Activated CD8-positive, alpha-beta T cell treated with anti-CD3 and anti-CD28 coated beads for 36 hours (primary cell): ENCODE results near the gene ZNF341. TPM values are rescaled to one million over a fixed set of nuclear protein-coding genes. Genes with fewer than 3 reads are reported as not detected.

Experiments
- ATAC-seq: fragments of 200-7000 bp; cut with Tn5 transposase; one replicate; pipeline ENCODE4 v1.10.0; 2021; ENCODE audit warnings: mild to moderate bottlenecking, moderate library complexity
- CTCF ChIA-PET: fragments of 350-600 bp; sonication (Branson Sonifier 250); formaldehyde crosslinking; loops from one replicate; lab custom pipeline; 2021; ENCODE audit warnings: antibody characterized with exemption; lab: Charles Lee
- POLR2A ChIA-PET: fragments of 350-600 bp; sonication (Branson Sonifier 250); formaldehyde crosslinking; loops from one replicate; lab custom pipeline; 2021; ENCODE audit warnings: antibody characterized with exemption; lab: Charles Lee
- DNase-seq: peaks from one replicate; pipeline ENCODE4 v3.0.0-alpha.2; 2020
- H3K27ac Mint-ChIP-seq: one replicate; pipeline ENCODE4 v1.8.0; 2021; ENCODE audit warnings: mild to moderate bottlenecking, mixed read lengths
- H3K27me3 Mint-ChIP-seq: one replicate; pipeline ENCODE4 v1.8.0; 2021; ENCODE audit warnings: mixed read lengths
- H3K36me3 Mint-ChIP-seq: one replicate; pipeline ENCODE4 v1.8.0; 2021; ENCODE audit warnings: low read depth, mixed read lengths
- H3K4me1 Mint-ChIP-seq: one replicate; pipeline ENCODE4 v1.8.0; 2021; ENCODE audit warnings: low read depth, mixed read lengths
- H3K4me3 Mint-ChIP-seq: one replicate; pipeline ENCODE4 v1.8.0; 2021; ENCODE audit warnings: mild to moderate bottlenecking, moderate library complexity, mixed read lengths
- H3K9me3 Mint-ChIP-seq: one replicate; pipeline ENCODE4 v1.8.0; 2021; ENCODE audit warnings: mixed read lengths
- CTCF ChIP-seq: fragments of 200-600 bp; IDR thresholded peaks from one replicate; pipeline ENCODE4 v1.8.0; 2022; ENCODE audit warnings: antibody characterized with exemption, mild to moderate bottlenecking
- intact Hi-C: fragments of 100-400 bp; cut with micrococcal nuclease; formaldehyde crosslinking; loops from one replicate; pipeline ENCODE4 v1.10.0; 2022
- total RNA-seq, 2 experiments: library from RNA; stranded (reverse); gene quantifications; one replicate each; pipeline ENCODE4 v1.2.3, GENCODE V29; 2021

Gene ZNF341
- total RNA-seq, 2 experiments from 2014 or later: 4.3 to 5.0 TPM

GRCh38 chr20:33788351-33789049, 56.7 kb downstream of the ZNF341 start:
- intact Hi-C loops: no loop called here
- ChIA-PET POLR2A (interaction anchor here (0.6 kb wide), 1 partner anchor 998 kb away, joined by 3 read pairs; no protein-coding TSS in a partner anchor), CTCF (interaction anchor here (0.6 kb wide), 1 partner anchor 307 kb away, joined by 3 read pairs; no protein-coding TSS in a partner anchor)
- H3K27ac Mint-ChIP-seq: no peak overlapping the region
- no peaks in the 10 kb centered on the region for H3K9me3 Mint-ChIP-seq
- peaks cover 5% of the 10 kb centered on the region for H3K36me3 Mint-ChIP-seq
- no peak for ATAC-seq
- peaks cover 10% of the 10 kb centered on the region for H3K4me1 Mint-ChIP-seq
- DNase-seq: no peak
- H3K27me3 Mint-ChIP-seq: no peaks in the 10 kb centered on the region
- TF ChIP-seq CTCF: no peak
- H3K4me3 Mint-ChIP-seq: no peak overlapping the region

DNA sequence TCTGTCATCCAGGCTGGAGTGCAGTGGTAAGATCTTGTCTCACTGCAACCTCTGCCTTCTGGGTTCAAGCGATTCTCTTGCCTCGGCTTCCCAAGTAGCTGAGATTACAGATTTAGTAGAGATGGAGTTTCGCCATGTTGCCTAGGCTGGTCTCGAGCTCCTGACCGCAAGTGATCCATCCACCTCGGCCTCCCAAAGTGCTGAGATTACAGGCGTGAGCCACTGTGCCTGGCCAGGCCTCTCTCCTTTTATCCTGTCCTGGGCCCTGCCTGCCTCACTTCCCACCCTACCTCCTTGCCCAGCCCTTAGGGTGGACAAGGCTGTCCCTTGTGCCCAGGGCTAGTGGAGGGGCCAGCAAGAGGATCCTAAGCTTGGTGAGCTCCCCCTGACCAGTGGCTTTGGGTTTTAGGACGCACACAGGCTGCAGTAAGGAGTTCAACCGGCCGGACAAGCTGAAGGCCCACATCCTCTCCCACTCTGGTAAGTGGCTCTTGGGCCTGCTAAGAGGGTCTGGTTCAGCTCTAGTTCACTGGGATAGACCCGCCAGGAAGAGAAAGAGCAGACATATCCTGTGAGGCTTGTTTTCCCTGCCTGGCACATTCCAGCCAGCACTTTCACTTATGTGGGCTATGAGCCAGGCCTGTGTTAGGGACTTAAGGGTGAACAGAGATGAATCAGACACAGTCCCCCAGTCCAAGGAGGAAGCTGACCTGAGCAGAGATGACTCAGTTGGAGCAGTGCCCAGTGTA, 57.5 kb downstream of the ZNF341 start:
- no peak for ATAC-seq
- no peak overlapping the region for H3K27ac Mint-ChIP-seq
- no peaks in the 10 kb centered on the region for H3K9me3 Mint-ChIP-seq
- POLR2A ChIA-PET: no interaction called here
- H3K27me3 Mint-ChIP-seq: no peaks in the 10 kb centered on the region
- DNase-seq: no peak
- no peak for TF ChIP-seq CTCF
- intact Hi-C loops: no loop called here
- CTCF ChIA-PET: interaction anchor here (0.6 kb wide), 1 partner anchor 306 kb away, joined by 3 read pairs; no protein-coding TSS in a partner anchor
- H3K36me3 Mint-ChIP-seq: peaks cover 5% of the 10 kb centered on the region
- H3K4me3 Mint-ChIP-seq: no peak overlapping the region
- H3K4me1 Mint-ChIP-seq: peaks cover 10% of the 10 kb centered on the region

DNA sequence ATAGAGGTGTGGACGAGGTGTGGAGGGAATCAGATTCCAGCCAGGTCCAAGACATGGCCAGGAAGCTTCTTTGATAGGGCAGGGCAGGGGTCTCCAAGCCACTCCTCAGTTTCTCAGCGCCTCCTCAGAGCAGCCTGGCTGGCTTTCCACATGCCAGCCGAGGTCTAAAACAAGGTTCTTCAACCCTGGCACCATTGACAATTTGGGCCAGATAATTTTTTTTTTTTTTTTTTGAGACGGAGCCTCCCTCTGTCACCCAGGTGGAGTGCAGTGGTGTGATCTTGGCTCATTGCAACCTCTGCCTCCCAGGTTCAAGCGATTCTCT, 58.0 kb downstream of the ZNF341 start:
- Mint-ChIP-seq H3K27me3 (no peaks in the 10 kb centered on the region), H3K27ac (no peak overlapping the region), H3K4me3 (no peak overlapping the region), H3K9me3 (no peaks in the 10 kb centered on the region), H3K4me1 (peaks cover 10% of the 10 kb centered on the region), H3K36me3 (peaks cover 5% of the 10 kb centered on the region)
- no peak for TF ChIP-seq CTCF
- ATAC-seq: no peak
- DNase-seq: no peak
- CTCF ChIA-PET: no interaction called here
- POLR2A ChIA-PET: no interaction called here
- intact Hi-C loops: no loop called here

DNA sequence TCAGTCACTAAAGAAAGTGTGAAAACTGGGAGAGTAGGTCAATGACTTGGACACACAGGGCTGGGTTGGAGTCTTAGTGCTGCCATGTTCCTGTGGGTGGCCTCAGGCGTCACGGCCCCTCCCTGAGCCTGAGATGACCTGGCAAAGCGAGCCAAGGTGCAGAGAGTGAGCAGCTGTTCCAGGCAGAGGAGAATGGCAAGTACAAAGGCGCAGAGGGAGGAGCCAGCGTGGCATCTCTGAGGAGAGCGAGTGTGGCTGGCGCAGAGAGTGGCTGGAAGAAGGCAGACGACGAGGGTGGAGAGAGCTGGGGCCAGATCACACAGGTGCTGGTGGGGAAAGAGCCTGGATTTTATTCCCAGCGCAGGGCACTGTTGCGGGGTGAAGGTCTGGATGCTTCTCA, 58.8 kb downstream of the ZNF341 start:
- H3K27me3 Mint-ChIP-seq: no peaks in the 10 kb centered on the region
- no peak for TF ChIP-seq CTCF
- ATAC-seq (no peak), DNase-seq (no peak)
- H3K36me3 Mint-ChIP-seq: peaks cover 5% of the 10 kb centered on the region
- H3K9me3 Mint-ChIP-seq: no peaks in the 10 kb centered on the region
- no peak overlapping the region for H3K4me3 Mint-ChIP-seq
- no peak overlapping the region for H3K27ac Mint-ChIP-seq
- ChIA-PET CTCF (no interaction called here), POLR2A (interaction anchor here (1.2 kb wide), 1 partner anchor 104 kb away, joined by 3 read pairs; the partner anchor contains the start of gene E2F1)
- H3K4me1 Mint-ChIP-seq: peaks cover 10% of the 10 kb centered on the region
- intact Hi-C loops: no loop called here

- DNase-seq (no peak), ATAC-seq (no peak)
- H3K4me1 Mint-ChIP-seq: peaks cover 10% of the 10 kb centered on the region
- POLR2A ChIA-PET: interaction anchor here (1.2 kb wide), 1 partner anchor 105 kb away, joined by 3 read pairs; the partner anchor contains the start of gene E2F1
- TF ChIP-seq CTCF: no peak
- CTCF ChIA-PET: interaction anchor here (2.1 to 2.6 kb wide), 2 partner anchors 12 to 20 kb away, joined by 9 to 20 read pairs; partner anchors contain the start of gene CHMP4B
- H3K27me3 Mint-ChIP-seq: no peaks in the 10 kb centered on the region
- H3K36me3 Mint-ChIP-seq: peaks cover 5% of the 10 kb centered on the region
- H3K4me3 Mint-ChIP-seq: no peak overlapping the region
- intact Hi-C loops: no loop called here
- H3K27ac Mint-ChIP-seq: no peak overlapping the region
- H3K9me3 Mint-ChIP-seq: no peaks in the 10 kb centered on the region
Measured at GRCh38 chr20:33791021-33791420, 59.2 kb downstream of the ZNF341 start.
